HepG2 (cell line): ENCODE measurements around the gene NADK2. TPM values are rescaled to one million over a fixed set of nuclear protein-coding genes. Genes with fewer than 3 reads are reported as not detected.

Source experiments
- CSRNP1 ChIP-seq: sonication (generic); formaldehyde crosslinking; IDR thresholded peaks from 2 replicates; pipeline ENCODE4 v1.8.1; 2023; ENCODE audit warnings: mild to moderate bottlenecking, missing genetic modification reagents
- HHEX ChIP-seq: IDR thresholded peaks from 2 replicates; pipeline ENCODE4 v1.6.1; 2016; ENCODE audit warnings: control low read depth
- HNRNPUL1 ChIP-seq: fragments of 200-400 bp; formaldehyde crosslinking; IDR thresholded peaks from 2 replicates; pipeline ENCODE4 v1.6.1; 2017; ENCODE audit warnings: low read depth, mild to moderate bottlenecking, low read length, moderate library complexity
- KDM5A ChIP-seq: fragments of 200-600 bp; sonication (generic); IDR thresholded peaks from 2 replicates; pipeline ENCODE4 v1.7.0; 2018; ENCODE audit warnings: antibody characterized with exemption, mild to moderate bottlenecking, low read length, borderline replicate concordance
- RARA ChIP-seq: IDR thresholded peaks from 2 replicates; pipeline ENCODE4 v1.6.1; 2016; ENCODE audit warnings: missing genetic modification reagents, missing compliant biosample characterization
- RERE ChIP-seq: IDR thresholded peaks from 2 replicates; pipeline ENCODE4 v1.6.1; 2016; ENCODE audit warnings: low read depth, missing genetic modification reagents, missing compliant biosample characterization
- SIN3A ChIP-seq: IDR thresholded peaks from 2 replicates; pipeline ENCODE4 v1.6.1; 2011; ENCODE audit warnings: low read depth, mild to moderate bottlenecking, control low read depth, low read length, borderline replicate concordance
- SRSF4 ChIP-seq: fragments of 200-400 bp; formaldehyde crosslinking; IDR thresholded peaks from one replicate; pipeline ENCODE4 v1.6.1; 2018; ENCODE audit warnings: mild to moderate bottlenecking, low read depth, low read length, moderate library complexity; ENCODE audit not compliant: poor library complexity, severe bottlenecking
- STAT5B ChIP-seq: sonication (generic); formaldehyde crosslinking; IDR thresholded peaks from 2 replicates; pipeline ENCODE4 v1.4.0; 2020; ENCODE audit warnings: missing genetic modification reagents
- TARDBP ChIP-seq: sonication (generic); formaldehyde crosslinking; IDR thresholded peaks from 2 replicates; pipeline ENCODE4 v1.8.0; 2022; ENCODE audit warnings: mild to moderate bottlenecking, missing genetic modification reagents
- ZBTB20 ChIP-seq: sonication (generic); formaldehyde crosslinking; IDR thresholded peaks from 2 replicates; pipeline ENCODE4 v1.8.1; 2023; ENCODE audit warnings: missing genetic modification reagents, low read depth, mild to moderate bottlenecking, borderline replicate concordance
- ZFP90 ChIP-seq: sonication (generic); formaldehyde crosslinking; IDR thresholded peaks from 2 replicates; pipeline ENCODE4 v1.8.0; 2022; ENCODE audit warnings: missing genetic modification reagents, mild to moderate bottlenecking, inconsistent platforms, borderline replicate concordance
- ZNF747 ChIP-seq: sonication (generic); formaldehyde crosslinking; IDR thresholded peaks from 2 replicates; pipeline ENCODE4 v1.8.1; 2023; ENCODE audit warnings: missing genetic modification reagents, mild to moderate bottlenecking, borderline replicate concordance
- polyA plus RNA-seq, 8 experiments: library from polyadenylated mRNA; depleted of rRNA in 3 of 8; stranded (reverse) in 7 of 8; unstranded in 1 of 8; fragments of >200 nt; fragmentation: Illumina TruSeq in 4 of 8; extraction: Trizol in 4 of 8; gene quantifications; 2 replicates each; pipeline versions ENCODE4 v1.2.1 to v1.2.3, GENCODE V29; 2011 to 2016; ENCODE audit warnings: low read depth in 4 of 8, missing spikeins in 1 of 8, mixed read lengths in 1 of 8; ENCODE audit not compliant: insufficient read depth in 1 of 8
- total RNA-seq, 5 experiments: library from RNA; depleted of rRNA; stranded (reverse); fragments of >200 nt; fragmentation: Illumina TruSeq; extraction: Trizol; gene quantifications; 2 replicates each; pipeline ENCODE4 v1.2.3, GENCODE V29; 2016; ENCODE audit warnings: low read depth in 1 of 5
- TF ChIP-seq, protein P1 (sequence below): sonication (generic); formaldehyde crosslinking; IDR thresholded peaks from 2 replicates; pipeline ENCODE4 v1.4.0; 2020; ENCODE audit warnings: low read depth, missing genetic modification reagents
- TF ChIP-seq, protein P2 (sequence below): sonication (generic); formaldehyde crosslinking; IDR thresholded peaks from 2 replicates; pipeline ENCODE4 v1.8.0; 2022; ENCODE audit warnings: missing genetic modification reagents, mild to moderate bottlenecking, borderline replicate concordance

Gene NADK2
- total and polyA plus RNA-seq, 2 of the 13 experiments (the other 11 are each of a cell fraction or from before 2014, with no cell fraction given) = 13.9 to 71.4 TPM

DNA sequence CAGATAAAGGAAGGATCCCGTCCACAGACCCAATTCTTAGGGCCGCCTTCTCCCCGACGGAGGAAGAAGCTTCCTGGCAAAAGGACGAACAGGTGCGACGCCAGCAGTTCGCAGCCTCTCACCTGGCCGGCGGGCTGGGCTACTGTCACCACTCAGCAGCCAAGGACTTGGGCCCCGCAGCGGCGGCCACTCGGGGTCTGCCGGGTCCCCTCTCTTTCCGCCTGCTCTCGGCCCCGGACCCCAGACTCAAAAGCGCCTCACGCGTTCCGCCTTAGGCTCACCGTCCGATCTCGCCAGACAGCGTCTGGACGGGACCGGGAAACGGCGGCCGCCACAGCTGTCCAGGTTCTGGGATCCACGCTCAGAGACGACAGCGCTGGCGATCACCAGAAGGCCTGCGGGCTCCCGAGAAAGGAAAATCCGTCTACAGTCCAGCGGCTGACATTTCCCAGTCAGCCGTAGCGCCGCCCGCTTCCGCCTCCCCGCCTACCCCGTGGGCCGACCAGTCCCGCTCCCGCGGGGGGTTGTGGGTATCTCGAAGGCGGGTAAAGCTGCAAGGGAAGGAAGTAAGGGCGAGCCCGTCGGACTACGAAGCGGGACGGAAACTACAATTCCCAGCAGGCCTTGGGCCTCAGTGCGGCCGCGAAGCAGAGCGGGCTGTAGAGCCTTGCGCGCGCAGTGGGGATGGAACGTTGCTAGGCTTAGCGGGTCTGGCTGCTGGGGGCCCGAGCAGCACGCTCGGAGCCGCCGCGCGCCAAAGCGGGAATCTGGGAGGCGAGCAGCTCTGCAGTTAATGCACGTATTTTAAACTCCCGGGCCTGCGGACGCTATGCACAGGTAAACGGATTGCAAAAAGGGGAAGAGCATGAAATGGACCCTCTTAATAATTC is 90.0 kb downstream of the NADK2 start, which contains the start of the genes LMBRD2 and SKP2 (continued):
- TF ChIP-seq, protein P1, sequence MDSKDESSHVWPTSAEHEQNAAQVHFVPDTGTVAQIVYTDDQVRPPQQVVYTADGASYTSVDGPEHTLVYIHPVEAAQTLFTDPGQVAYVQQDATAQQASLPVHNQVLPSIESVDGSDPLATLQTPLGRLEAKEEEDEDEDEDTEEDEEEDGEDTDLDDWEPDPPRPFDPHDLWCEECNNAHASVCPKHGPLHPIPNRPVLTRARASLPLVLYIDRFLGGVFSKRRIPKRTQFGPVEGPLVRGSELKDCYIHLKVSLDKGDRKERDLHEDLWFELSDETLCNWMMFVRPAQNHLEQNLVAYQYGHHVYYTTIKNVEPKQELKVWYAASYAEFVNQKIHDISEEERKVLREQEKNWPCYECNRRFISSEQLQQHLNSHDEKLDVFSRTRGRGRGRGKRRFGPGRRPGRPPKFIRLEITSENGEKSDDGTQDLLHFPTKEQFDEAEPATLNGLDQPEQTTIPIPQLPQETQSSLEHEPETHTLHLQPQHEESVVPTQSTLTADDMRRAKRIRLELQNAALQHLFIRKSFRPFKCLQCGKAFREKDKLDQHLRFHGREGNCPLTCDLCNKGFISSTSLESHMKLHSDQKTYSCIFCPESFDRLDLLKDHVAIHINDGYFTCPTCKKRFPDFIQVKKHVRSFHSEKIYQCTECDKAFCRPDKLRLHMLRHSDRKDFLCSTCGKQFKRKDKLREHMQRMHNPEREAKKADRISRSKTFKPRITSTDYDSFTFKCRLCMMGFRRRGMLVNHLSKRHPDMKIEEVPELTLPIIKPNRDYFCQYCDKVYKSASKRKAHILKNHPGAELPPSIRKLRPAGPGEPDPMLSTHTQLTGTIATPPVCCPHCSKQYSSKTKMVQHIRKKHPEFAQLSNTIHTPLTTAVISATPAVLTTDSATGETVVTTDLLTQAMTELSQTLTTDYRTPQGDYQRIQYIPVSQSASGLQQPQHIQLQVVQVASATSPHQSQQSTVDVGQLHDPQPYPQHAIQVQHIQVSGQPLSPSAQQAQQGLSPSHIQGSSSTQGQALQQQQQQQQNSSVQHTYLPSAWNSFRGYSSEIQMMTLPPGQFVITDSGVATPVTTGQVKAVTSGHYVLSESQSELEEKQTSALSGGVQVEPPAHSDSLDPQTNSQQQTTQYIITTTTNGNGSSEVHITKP = peak; percentile 67; the same call in 1 of the 2 replicates
- TF ChIP-seq ZNF747 (CRISPR knock-in tag) (0 out of 2 replicates have a peak, but pooled peaks have one; percentile 52), ZBTB20 (CRISPR knock-in tag) (peak; percentile 42; the same call in 1 of the 2 replicates), SRSF4 (no peak), STAT5B (CRISPR knock-in tag) (no peak), ZFP90 (CRISPR knock-in tag) (0 out of 2 replicates have a peak, but pooled peaks have one; percentile 37), RERE (CRISPR knock-in tag) (peak; percentile 36; the same call in 1 of the 2 replicates), HHEX (CRISPR knock-in tag) (no peak), HNRNPUL1 (no peak), KDM5A (peak; percentile 56; the same call in 1 of the 2 replicates), TARDBP (peak; percentile 84), CSRNP1 (CRISPR knock-in tag) (peak; percentile 65; the same call in 1 of the 2 replicates), SIN3A (peak; percentile 68; the same call in 1 of the 2 replicates), RARA (CRISPR knock-in tag) (peak; percentile 28)
- TF ChIP-seq, protein P2, sequence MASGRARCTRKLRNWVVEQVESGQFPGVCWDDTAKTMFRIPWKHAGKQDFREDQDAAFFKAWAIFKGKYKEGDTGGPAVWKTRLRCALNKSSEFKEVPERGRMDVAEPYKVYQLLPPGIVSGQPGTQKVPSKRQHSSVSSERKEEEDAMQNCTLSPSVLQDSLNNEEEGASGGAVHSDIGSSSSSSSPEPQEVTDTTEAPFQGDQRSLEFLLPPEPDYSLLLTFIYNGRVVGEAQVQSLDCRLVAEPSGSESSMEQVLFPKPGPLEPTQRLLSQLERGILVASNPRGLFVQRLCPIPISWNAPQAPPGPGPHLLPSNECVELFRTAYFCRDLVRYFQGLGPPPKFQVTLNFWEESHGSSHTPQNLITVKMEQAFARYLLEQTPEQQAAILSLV (CRISPR knock-in tag) = 0 out of 2 replicates have a peak, but pooled peaks have one; percentile 55
